Endodermal cell (in vitro differentiated cells): ENCODE results near the gene ZFAND3. TPM values are rescaled to one million over a fixed set of nuclear protein-coding genes. Genes with fewer than 3 reads are reported as not detected.

Experiments
- DNase-seq: peaks from one replicate; pipeline ENCODE4 v3.0.0-alpha.2; 2017
- H3K27ac ChIP-seq: 2 replicates; pipeline ENCODE4 v1.5.1; 2013; ENCODE audit warnings: mild to moderate bottlenecking, low read depth, low read length, moderate library complexity
- H3K27me3 ChIP-seq: 2 replicates; pipeline ENCODE4 v1.6.1; 2013; ENCODE audit warnings: mild to moderate bottlenecking, low read length, moderate library complexity; ENCODE audit not compliant: insufficient read depth, control insufficient read depth, poor library complexity, severe bottlenecking
- H3K36me3 ChIP-seq: 2 replicates; pipeline ENCODE4 v1.7.0; 2013; ENCODE audit warnings: mild to moderate bottlenecking, low read length, moderate library complexity; ENCODE audit not compliant: control insufficient read depth, insufficient read depth
- H3K4me1 ChIP-seq: one replicate; pipeline ENCODE4 v1.7.0; 2013; ENCODE audit warnings: low read length; ENCODE audit not compliant: control insufficient read depth, insufficient read depth
- H3K4me3 ChIP-seq: 2 replicates; pipeline ENCODE4 v1.5.1; 2013; ENCODE audit warnings: mild to moderate bottlenecking, low read length, moderate library complexity
- H3K9ac ChIP-seq: 2 replicates; pipeline ENCODE4 v1.6.1; 2013; ENCODE audit warnings: mild to moderate bottlenecking, low read length, moderate library complexity; ENCODE audit not compliant: poor library complexity, severe bottlenecking; ENCODE audit errors: extremely low read depth
- H3K9me3 ChIP-seq: 2 replicates; pipeline ENCODE4 v1.6.1; 2013; ENCODE audit warnings: mild to moderate bottlenecking, low read length, moderate library complexity; ENCODE audit not compliant: control insufficient read depth
- H3K27ac Mint-ChIP-seq: 2 replicates; pipeline ENCODE4 v1.8.0; 2020; ENCODE audit warnings: mixed read lengths
- H3K27me3 Mint-ChIP-seq: 2 replicates; pipeline ENCODE4 v1.8.0; 2021; ENCODE audit warnings: mild to moderate bottlenecking, mixed read lengths; ENCODE audit not compliant: insufficient read depth
- H3K36me3 Mint-ChIP-seq: 2 replicates; pipeline ENCODE4 v1.8.0; 2020; ENCODE audit warnings: low read depth, mixed read lengths
- H3K4me1 Mint-ChIP-seq: 2 replicates; pipeline ENCODE4 v1.8.0; 2020; ENCODE audit warnings: mixed read lengths
- H3K4me3 Mint-ChIP-seq: 2 replicates; pipeline ENCODE4 v1.8.0; 2020; ENCODE audit warnings: mild to moderate bottlenecking, moderate library complexity, mixed read lengths
- H3K9me3 Mint-ChIP-seq: 2 replicates; pipeline ENCODE4 v1.8.0; 2020; ENCODE audit warnings: mild to moderate bottlenecking, mixed read lengths
- CTCF ChIP-seq: fragments of 200-600 bp; sonication (generic); conservative IDR thresholded peaks from 2 replicates; pipeline ENCODE4 v1.5.0; 2021; ENCODE audit warnings: antibody characterized with exemption, mild to moderate bottlenecking
- WGBS, 2 experiments: methylation state at CpG; one replicate each; pipeline versions ENCODE4 v1.1.5 to v1.1.7; 2013; ENCODE audit warnings: missing lambda C conversion rate in 2 of 2, mixed read lengths in 1 of 2; ENCODE audit not compliant: insufficient coverage in 1 of 2, insufficient read length in 1 of 2; 5-methylcytosine and 5-hydroxymethylcytosine counted together
- total RNA-seq, 2 donors: library from RNA; stranded (reverse); fragmentation: NEBNext Ultra II Directional in 1 of 2; extraction: Animal tissue kit (Norgen Biotek cat#: 25700) in 1 of 2; gene quantifications; 2 replicates in 1 of 2; 3 replicates in 1 of 2; pipeline ENCODE4 v1.2.1, GENCODE V29; 2021

The ZFAND3 gene
- total RNA-seq, 2 donors from 2014 or later, result 67.1 to 86.2 TPM

GRCh38 chr6:37806213-37806612, 13.3 kb upstream of the ZFAND3 start:
- H3K9me3 Mint-ChIP-seq, result no peaks in the 10 kb centered on the region
- Histone ChIP-seq H3K9ac (no peak overlapping the region), H3K36me3 (no peaks in the 10 kb centered on the region), H3K27me3 (no peaks in the 10 kb centered on the region), H3K4me3 (no peak overlapping the region), H3K27ac (no peak overlapping the region), H3K4me1 (no peaks in the 10 kb centered on the region), H3K9me3 (no peaks in the 10 kb centered on the region)
- DNase-seq, result no peak
- peaks cover 2% of the 10 kb centered on the region for H3K4me1 Mint-ChIP-seq
- no peak overlapping the region for H3K4me3 Mint-ChIP-seq
- H3K27ac Mint-ChIP-seq, result no peak overlapping the region
- H3K27me3 Mint-ChIP-seq, result peaks cover 35% of the 10 kb centered on the region
- 87 to 92% methylated on average over 2 of the region's 2 CpGs for WGBS, 2 experiments
- no peaks in the 10 kb centered on the region for H3K36me3 Mint-ChIP-seq
- TF ChIP-seq CTCF, result no peak

GRCh38 chr6:37807656-37808055, 11.9 kb upstream of the ZFAND3 start:
- Histone ChIP-seq H3K27me3 (no peaks in the 10 kb centered on the region), H3K4me1 (no peaks in the 10 kb centered on the region), H3K4me3 (no peak overlapping the region), H3K36me3 (no peaks in the 10 kb centered on the region), H3K9ac (no peak overlapping the region), H3K27ac (no peak overlapping the region), H3K9me3 (no peaks in the 10 kb centered on the region)
- 87% methylated on average over 4 to 6 of the region's 6 CpGs for WGBS, 2 experiments
- no peak overlapping the region for H3K4me3 Mint-ChIP-seq
- peaks cover 2% of the 10 kb centered on the region for H3K4me1 Mint-ChIP-seq
- peaks cover 32% of the 10 kb centered on the region for H3K27me3 Mint-ChIP-seq
- peak; percentile 57 for DNase-seq
- H3K27ac Mint-ChIP-seq, result no peak overlapping the region
- H3K36me3 Mint-ChIP-seq, result no peaks in the 10 kb centered on the region
- no peaks in the 10 kb centered on the region for H3K9me3 Mint-ChIP-seq
- peak; percentile 36 for TF ChIP-seq CTCF

- no peak for DNase-seq
- Mint-ChIP-seq H3K36me3 (no peaks in the 10 kb centered on the region), H3K4me1 (peaks cover 2% of the 10 kb centered on the region), H3K27ac (no peak overlapping the region), H3K27me3 (peaks cover 22% of the 10 kb centered on the region), H3K4me3 (no peak overlapping the region), H3K9me3 (no peaks in the 10 kb centered on the region)
- Histone ChIP-seq H3K4me1 (no peaks in the 10 kb centered on the region), H3K9ac (no peak overlapping the region), H3K27me3 (no peaks in the 10 kb centered on the region), H3K4me3 (no peak overlapping the region), H3K9me3 (no peaks in the 10 kb centered on the region), H3K36me3 (no peaks in the 10 kb centered on the region), H3K27ac (no peak overlapping the region)
- WGBS, 2 experiments, result 85 to 93% methylated on average over 2 to 3 of the region's 3 CpGs
- no peak for TF ChIP-seq CTCF
These were observed 10.4 kb upstream of the ZFAND3 start for GRCh38 chr6:37809197-37809543.
